GM18526 (cell line): ENCODE results near the gene AKTIP.

ENCODE experiments used
- POLR2A ChIP-seq: IDR thresholded peaks from 3 replicates; pipeline ENCODE4 v1.6.1; 2011; ENCODE audit not compliant: insufficient read length; ENCODE audit errors: extremely low read depth

AKTIP gene

DNA sequence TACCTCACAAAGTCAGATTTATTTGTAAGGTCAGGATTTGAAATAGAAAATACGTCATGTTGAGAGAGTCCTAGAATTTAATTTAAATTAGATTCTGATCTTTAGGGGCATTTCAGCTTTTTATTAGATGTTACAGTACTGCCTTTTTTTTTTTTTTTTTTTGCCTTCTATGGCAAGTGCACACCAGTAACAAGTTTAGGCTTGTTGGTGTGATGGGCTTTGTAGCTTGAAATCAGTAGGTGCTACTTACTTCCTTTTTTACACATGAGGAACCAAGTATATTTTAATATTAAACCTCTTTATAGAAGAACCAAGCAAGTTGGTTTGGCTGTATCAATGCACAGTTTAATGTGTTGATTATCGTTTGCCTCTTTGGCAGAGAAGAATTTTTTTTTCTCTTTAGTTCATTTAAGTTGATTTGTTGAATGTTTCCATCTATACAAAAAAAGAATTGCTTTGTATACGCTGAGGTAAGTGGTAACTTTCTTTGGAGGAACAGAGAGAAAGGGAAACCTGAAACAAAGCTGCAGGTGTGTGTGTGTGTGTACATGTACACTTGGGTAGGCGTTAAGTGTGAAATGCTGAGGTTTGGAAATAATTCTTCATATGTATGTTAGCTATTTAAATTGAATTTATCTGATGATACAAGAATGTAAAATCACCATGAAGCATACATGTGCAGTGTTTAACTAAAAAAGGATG is 53.0 kb downstream of the AKTIP start:
- no peak for TF ChIP-seq POLR2A

DNA sequence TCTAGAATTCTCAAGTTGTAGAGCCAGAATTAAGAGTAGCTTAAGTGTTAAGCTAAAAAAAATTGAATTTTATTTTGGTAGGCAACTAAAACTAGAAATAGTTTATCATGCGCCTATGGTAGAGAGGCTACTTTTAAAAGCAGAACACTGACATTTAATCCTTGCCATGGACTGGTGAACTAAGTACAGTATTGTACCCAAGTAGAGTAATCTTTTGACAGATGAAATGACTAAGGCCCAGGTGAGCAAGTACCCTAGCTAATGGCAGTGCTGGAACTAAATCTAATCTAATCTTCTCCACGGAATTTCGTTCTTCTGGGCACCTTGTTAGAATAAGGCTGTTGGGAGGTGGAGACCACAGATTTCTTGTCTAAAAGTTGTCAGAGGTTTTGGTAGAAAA is 56.9 kb downstream of the AKTIP start:
- no peak for TF ChIP-seq POLR2A

DNA sequence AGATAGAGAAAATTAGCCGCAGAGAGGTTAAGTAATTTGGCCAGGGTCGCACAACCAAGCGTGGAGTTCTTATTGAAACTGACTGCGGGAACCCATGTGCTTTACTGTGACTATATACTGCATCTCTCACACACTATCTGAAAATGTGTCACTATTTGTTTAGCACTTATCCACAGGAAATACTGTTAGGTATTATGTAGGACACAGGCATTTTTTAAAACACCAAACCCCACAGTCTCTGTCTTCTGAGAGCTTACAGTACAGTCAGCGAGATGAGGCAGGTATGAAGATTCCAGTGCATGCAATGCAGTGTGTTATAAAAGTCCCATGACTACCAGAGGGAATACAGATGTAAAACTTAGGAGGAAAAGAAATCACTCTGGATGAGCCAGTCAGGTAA is 57.5 kb downstream of the AKTIP start:
- TF ChIP-seq POLR2A = no peak
